Measurements from ENCODE around the gene PCSK4.

DNA sequence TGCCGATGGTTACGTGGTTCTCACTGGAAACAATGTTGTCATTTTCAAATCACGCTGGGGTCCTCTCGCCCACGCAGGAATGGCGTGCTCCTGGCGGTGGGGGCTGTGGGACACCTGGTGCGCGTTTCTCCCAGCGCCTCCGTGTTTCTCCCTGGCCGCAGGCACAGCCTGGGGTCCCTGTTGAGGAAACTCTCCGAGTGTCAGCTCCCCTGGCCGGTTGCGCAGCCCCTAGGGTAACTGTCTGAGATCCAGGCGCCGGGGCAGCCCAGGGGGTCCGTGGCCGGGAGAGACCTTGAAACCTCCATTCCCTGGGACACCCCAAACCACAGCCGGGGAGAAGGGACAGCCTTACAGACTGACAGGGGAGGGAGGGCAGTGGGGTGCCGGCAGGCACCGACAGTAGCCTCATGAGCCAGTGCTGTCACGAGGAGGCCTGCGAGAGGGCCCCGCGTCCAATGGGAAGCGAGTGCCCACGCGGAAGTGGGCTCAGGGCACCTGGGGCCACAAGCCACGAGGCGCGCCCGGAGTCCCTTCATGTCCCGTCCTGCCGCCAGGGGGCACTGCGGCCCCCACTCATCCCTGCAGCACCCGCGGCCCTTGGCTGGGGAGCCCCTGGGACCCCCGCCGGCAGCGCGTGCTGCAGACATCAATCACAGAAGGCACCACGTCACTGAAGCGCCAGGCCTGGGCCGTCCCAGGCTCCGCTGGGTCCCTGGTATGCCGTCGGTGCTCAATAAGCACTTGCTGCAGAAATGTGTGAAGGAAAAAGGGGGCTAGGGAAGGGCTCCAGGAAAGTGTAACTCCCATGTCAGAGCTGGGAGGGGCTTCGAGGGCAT, 13.2 kb upstream of the PCSK4 start:
- TF ChIP-seq, protein P1, sequence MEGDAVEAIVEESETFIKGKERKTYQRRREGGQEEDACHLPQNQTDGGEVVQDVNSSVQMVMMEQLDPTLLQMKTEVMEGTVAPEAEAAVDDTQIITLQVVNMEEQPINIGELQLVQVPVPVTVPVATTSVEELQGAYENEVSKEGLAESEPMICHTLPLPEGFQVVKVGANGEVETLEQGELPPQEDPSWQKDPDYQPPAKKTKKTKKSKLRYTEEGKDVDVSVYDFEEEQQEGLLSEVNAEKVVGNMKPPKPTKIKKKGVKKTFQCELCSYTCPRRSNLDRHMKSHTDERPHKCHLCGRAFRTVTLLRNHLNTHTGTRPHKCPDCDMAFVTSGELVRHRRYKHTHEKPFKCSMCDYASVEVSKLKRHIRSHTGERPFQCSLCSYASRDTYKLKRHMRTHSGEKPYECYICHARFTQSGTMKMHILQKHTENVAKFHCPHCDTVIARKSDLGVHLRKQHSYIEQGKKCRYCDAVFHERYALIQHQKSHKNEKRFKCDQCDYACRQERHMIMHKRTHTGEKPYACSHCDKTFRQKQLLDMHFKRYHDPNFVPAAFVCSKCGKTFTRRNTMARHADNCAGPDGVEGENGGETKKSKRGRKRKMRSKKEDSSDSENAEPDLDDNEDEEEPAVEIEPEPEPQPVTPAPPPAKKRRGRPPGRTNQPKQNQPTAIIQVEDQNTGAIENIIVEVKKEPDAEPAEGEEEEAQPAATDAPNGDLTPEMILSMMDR (IDR thresholded peaks at IDR 0.05), result peak; percentile 46 to 78 (median 67)
- TF ChIP-seq POLR2A (IDR thresholded peaks at IDR 0.05), result no peak

Data from Peyer's patch (tissue), 4 donors.